ENCODE data around the gene HBD.

- TF ChIP-seq ATF3 (IDR thresholded peaks at IDR 0.05) (no peak), CTCF (IDR thresholded peaks at IDR 0.05 in 2 of 3, conservative IDR thresholded peaks at IDR 0.05 in 1 of 3; ENCODE audit: borderline replicate concordance in 1 of 3, insufficient read depth in 1 of 3, low read depth in 2 of 3, low read length in 2 of 3) (no peak), ZBTB33 (IDR thresholded peaks at IDR 0.05; ENCODE audit: extremely low read depth, insufficient replicate concordance, low read length) (no peak), POLR2A (IDR thresholded peaks at IDR 0.05; ENCODE audit: borderline replicate concordance, extremely low read depth, insufficient read depth, insufficient read length) (no peak), EGR1 (IDR thresholded peaks at IDR 0.05; ENCODE audit: low read depth) (no peak)
Observed at GRCh38 chr11:5229796-5230195, 4.5 kb downstream of the HBD start.

Measured in HCT116 (cell line).